Fibroblast of lung (primary cell): ENCODE results near the gene SLC6A19. TPM values are rescaled to one million over a fixed set of nuclear protein-coding genes. Genes with fewer than 3 reads are reported as not detected.

ENCODE experiments used
- DNase-seq, 2 donors: peaks; one replicate each; pipeline versions ENCODE4 v3.0.0 to v3.0.0-alpha.2; 2010; ENCODE audit warnings: low read depth in 2 of 2
- H2AFZ ChIP-seq: 2 replicates; pipeline ENCODE4 v1.5.1; 2012; ENCODE audit warnings: low read length, control low read depth, inconsistent platforms
- H3K27ac ChIP-seq: 2 replicates; pipeline ENCODE4 v1.5.1; 2011; ENCODE audit warnings: low read length, control low read depth; ENCODE audit not compliant: insufficient read depth
- H3K27me3 ChIP-seq: 2 replicates; pipeline ENCODE4 v1.5.1; 2011; ENCODE audit warnings: mild to moderate bottlenecking, low read length; ENCODE audit not compliant: control insufficient read depth, insufficient read depth
- H3K36me3 ChIP-seq: 2 replicates; pipeline ENCODE4 v1.5.1; 2011; ENCODE audit warnings: low read length; ENCODE audit not compliant: control insufficient read depth, insufficient read depth
- H3K4me1 ChIP-seq: 2 replicates; pipeline ENCODE4 v1.5.1; 2011; ENCODE audit warnings: low read length; ENCODE audit not compliant: control insufficient read depth, insufficient read depth; ENCODE audit errors: extremely low read depth
- H3K4me2 ChIP-seq: 2 replicates; pipeline ENCODE4 v1.5.1; 2011; ENCODE audit warnings: low read length, control low read depth; ENCODE audit not compliant: insufficient read depth; ENCODE audit errors: extremely low read depth
- H3K4me3 ChIP-seq, 4 experiments: fragments of 200-600 bp in 1 of 4; sonication (generic) in 1 of 4; replicated peaks in 1 of 4; 2 replicates each; pipeline ENCODE4 v1.5.1; 2011 to 2016; ENCODE audit warnings: low read length in 4 of 4, low read depth in 3 of 4, mild to moderate bottlenecking in 3 of 4, control low read depth in 2 of 4, inconsistent platforms in 1 of 4, mixed read lengths in 1 of 4; ENCODE audit not compliant: insufficient read depth in 1 of 4; ENCODE audit errors: control extremely low read depth in 1 of 4
- H3K79me2 ChIP-seq: 2 replicates; pipeline ENCODE4 v1.5.1; 2012; ENCODE audit warnings: mild to moderate bottlenecking, low read length, inconsistent platforms; ENCODE audit not compliant: control insufficient read depth, insufficient read depth
- H3K9ac ChIP-seq: 2 replicates; pipeline ENCODE4 v1.5.1; 2011; ENCODE audit warnings: mild to moderate bottlenecking, low read length, control low read depth; ENCODE audit not compliant: insufficient read depth
- H3K9me3 ChIP-seq: 2 replicates; pipeline ENCODE4 v1.5.1; 2012; ENCODE audit warnings: low read depth, low read length; ENCODE audit not compliant: control insufficient read depth, insufficient read depth
- H4K20me1 ChIP-seq: 2 replicates; pipeline ENCODE4 v1.5.1; 2011; ENCODE audit warnings: low read length; ENCODE audit not compliant: control insufficient read depth, insufficient read depth; ENCODE audit errors: extremely low read depth
- CTCF ChIP-seq, 2 donors: IDR thresholded peaks in 1 of 2; conservative IDR thresholded peaks in 1 of 2; 1 replicate in 1 of 2; 2 replicates in 1 of 2; pipeline ENCODE4 v1.5.1; 2011 to 2012; ENCODE audit warnings: low read length in 2 of 2, control low read depth in 1 of 2, inconsistent platforms in 1 of 2, low read depth in 1 of 2, mild to moderate bottlenecking in 1 of 2
- EZH2 ChIP-seq: IDR thresholded peaks from 2 replicates; pipeline ENCODE4 v1.5.1; 2012; ENCODE audit warnings: low read length, control low read depth, mild to moderate bottlenecking; ENCODE audit errors: missing control alignments
- polyA plus RNA-seq, 2 donors: library from polyadenylated mRNA; depleted of rRNA in 1 of 2; stranded (reverse) in 1 of 2; unstranded in 1 of 2; fragments of >200 nt; gene quantifications; 2 replicates each; pipeline ENCODE4 v1.2.1, GENCODE V29; 2011 to 2012; ENCODE audit warnings: missing spikeins in 1 of 2
- total RNA-seq: library from RNA; depleted of rRNA; stranded (reverse); fragments of >200 nt; gene quantifications from 2 replicates; pipeline ENCODE4 v1.2.1, GENCODE V29; 2014

SLC6A19 gene
- total and polyA plus RNA-seq, 2 donors (not counting 1 experiment from before 2014, with no cell fraction given), result not detected

DNA sequence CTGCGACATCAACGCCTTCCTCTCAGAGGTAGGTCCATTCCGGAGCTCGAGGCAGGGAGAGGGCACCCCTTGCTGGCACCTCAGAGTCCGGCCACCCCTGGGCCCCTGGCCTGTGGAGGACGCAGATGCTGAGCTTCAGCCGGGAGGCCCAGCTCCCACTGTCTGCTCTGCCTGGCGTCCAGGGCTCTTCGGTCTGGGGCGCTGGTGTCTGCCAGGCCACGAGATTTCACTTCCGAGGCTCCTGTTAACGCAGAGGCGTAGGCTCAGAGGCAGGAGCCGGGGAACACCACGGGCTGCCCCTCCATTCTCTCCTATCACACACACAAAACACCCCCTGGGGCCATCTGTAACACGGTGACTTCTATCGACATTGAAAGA is 15.5 kb downstream of the SLC6A19 start:
- H3K9ac ChIP-seq, result no peak overlapping the region
- H3K36me3 ChIP-seq, result no peaks in the 10 kb centered on the region
- no peaks in the 10 kb centered on the region for H4K20me1 ChIP-seq
- DNase-seq, result no peak
- H2AFZ ChIP-seq, result no peak overlapping the region
- peaks cover 2% of the 10 kb centered on the region for H3K9me3 ChIP-seq
- no peak overlapping the region for H3K4me3 ChIP-seq
- no peaks in the 10 kb centered on the region for H3K4me1 ChIP-seq
- no peaks in the 10 kb centered on the region for H3K27me3 ChIP-seq
- no peaks in the 10 kb centered on the region for H3K79me2 ChIP-seq
- no peak for TF ChIP-seq CTCF (conservative IDR thresholded peaks at IDR 0.05 in 1 of 2, IDR thresholded peaks at IDR 0.05 in 1 of 2; ENCODE audit: low read depth in 1 of 2, low read length in 2 of 2)
- no peak overlapping the region for H3K27ac ChIP-seq
- H3K4me2 ChIP-seq, result no peak overlapping the region

DNA sequence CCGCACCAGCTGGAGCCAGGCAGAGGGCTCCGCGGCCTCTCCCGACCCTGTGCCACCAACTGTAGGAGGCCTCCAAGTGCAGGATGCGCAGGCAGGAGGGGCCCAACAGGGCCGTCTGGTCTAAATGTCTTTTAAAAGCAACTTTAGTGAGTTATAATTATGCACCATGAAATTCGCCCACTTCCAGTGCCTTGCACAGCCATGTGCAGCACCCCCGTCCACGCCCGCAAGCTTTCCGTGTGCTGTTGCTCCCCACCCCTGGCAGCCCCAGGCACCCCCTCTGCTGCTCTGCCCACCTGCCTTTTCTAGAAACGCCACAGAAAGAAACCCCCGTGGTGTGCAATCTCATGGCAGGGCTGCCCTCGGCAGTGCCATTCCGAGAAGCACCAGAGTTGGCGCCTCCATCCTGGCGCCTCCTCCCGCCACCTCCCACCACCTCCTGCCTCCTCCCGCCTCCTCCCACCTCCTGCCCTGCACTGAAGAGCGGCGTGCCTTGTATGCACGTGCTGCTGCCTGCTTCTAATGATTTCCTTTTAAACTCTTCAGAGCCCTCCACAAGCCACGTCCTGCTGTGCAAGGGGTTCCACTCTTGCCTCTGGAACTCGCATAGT is 16.3 kb downstream of the SLC6A19 start:
- Histone ChIP-seq H3K4me1 (no peaks in the 10 kb centered on the region), H2AFZ (no peak overlapping the region), H3K9me3 (peaks cover 7% of the 10 kb centered on the region), H3K79me2 (no peaks in the 10 kb centered on the region), H3K9ac (no peak overlapping the region), H3K27ac (no peak overlapping the region), H3K36me3 (no peaks in the 10 kb centered on the region), H4K20me1 (no peaks in the 10 kb centered on the region), H3K4me3 (no peak overlapping the region), H3K27me3 (no peaks in the 10 kb centered on the region), H3K4me2 (no peak overlapping the region)
- DNase-seq, result no peak
- TF ChIP-seq CTCF (conservative IDR thresholded peaks at IDR 0.05 in 1 of 2, IDR thresholded peaks at IDR 0.05 in 1 of 2; ENCODE audit: low read depth in 1 of 2, low read length in 2 of 2) (no peak), EZH2 (no peak)

DNA sequence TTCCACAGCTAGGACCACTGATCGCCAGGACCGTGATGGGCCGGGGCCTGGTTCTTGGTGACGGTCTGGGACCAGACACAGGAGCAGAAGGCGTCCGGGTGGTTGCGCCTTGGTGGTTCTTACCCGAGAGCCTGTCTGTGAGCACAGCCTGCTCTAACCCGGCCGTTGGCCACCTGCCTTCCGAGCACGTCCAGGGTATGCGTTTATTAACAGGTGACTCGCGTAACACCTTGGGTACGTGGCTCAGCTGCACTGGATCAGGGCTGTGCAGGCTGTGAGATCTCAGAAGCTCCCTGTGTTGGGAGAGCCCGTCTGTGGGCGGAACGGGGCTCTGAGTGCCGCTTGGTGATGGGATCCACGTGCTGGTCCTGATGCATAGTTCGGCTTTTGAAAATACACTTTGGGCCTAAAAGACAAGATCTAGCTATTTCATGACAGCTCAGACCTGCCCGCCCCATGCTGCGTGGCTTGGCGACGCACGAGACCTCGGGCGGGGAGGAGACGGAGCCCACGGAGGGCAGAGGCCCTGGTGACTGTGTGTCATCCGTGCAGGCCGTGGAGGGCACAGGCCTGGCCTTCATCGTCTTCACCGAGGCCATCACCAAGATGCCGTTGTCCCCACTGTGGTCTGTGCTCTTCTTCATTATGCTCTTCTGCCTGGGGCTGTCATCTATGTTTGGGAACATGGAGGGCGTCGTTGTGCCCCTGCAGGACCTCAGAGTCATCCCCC is 17.1 kb downstream of the SLC6A19 start:
- Histone ChIP-seq H3K79me2 (no peaks in the 10 kb centered on the region), H3K4me1 (no peaks in the 10 kb centered on the region), H3K27me3 (no peaks in the 10 kb centered on the region), H3K4me3 (no peak overlapping the region), H2AFZ (no peak overlapping the region), H4K20me1 (no peaks in the 10 kb centered on the region), H3K9ac (no peak overlapping the region), H3K36me3 (no peaks in the 10 kb centered on the region), H3K27ac (no peak overlapping the region), H3K4me2 (no peak overlapping the region), H3K9me3 (peaks cover 7% of the 10 kb centered on the region)
- no peak for DNase-seq
- TF ChIP-seq EZH2 (no peak), CTCF (conservative IDR thresholded peaks at IDR 0.05 in 1 of 2, IDR thresholded peaks at IDR 0.05 in 1 of 2; ENCODE audit: low read depth in 1 of 2, low read length in 2 of 2) (no peak)
